ENCODE results near the gene CD300E.
"Not testable (repeated sequence)": the region's sequence is repeated elsewhere in the genome, so short reads cannot be mapped to it uniquely, and the experiment has no call there.

Gene CD300E, protein sequence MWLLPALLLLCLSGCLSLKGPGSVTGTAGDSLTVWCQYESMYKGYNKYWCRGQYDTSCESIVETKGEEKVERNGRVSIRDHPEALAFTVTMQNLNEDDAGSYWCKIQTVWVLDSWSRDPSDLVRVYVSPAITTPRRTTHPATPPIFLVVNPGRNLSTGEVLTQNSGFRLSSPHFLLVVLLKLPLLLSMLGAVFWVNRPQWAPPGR

DNA sequence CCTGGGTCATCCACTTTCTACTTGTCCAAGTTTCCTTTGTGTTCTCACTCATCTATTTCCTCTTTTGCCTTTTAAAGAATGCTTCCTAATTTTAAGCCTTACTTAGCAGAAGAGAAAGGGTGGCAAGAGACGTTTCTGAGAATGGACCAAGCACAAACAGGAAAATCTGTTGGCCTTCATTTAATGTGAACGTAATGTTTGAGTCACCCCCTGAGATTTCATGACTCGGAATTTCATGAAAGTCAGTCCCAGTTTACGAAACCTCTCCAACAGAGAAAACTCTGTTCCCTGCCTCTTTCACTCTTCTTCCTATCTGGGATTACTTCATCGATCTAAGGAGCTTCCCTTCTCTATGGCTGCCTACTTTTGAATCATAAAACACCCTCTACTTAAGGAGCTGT is at the start of gene CD300E:
Gene CD300E (minus strand): TSS at position 46 of the 401 bp plus-strand sequence. CDS start 117 bp downstream, outside the sequence.
- no peak for DNase-seq

DNA sequence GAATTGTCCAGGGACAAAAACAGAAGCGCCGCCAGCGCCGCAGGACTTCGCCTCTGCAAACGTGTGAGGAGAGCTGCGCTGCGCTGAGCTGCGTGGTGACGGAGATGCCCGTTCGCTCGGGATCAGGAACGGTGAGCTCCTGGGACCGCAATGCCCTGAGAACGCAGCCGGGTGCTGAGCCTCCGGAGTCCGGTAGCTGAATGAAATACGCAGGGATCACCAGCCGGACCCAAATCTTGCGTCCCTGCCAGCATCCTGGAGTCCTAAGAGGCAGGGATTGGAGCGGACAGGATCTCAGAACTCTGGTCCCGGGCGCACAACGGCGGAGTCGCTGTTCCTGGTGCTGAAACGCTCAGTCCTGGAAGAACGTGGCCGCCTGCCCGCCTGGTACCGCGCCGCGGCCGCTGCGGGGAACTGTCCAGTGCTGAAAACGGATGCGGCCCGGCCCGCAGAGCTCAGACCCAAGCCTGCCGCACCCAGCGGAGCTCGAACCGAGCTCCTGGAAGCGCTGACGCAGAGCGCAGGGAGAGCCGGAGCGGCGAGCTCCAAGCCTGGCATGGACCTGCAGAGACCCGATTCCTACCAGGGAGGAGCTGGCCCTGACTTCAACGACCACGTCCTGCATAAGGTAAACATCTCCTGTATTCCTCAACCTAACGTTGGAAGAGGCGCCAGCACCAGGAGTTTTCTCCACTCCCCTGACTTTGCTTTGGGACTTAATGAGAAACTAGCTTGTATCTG is 47.7 kb upstream of the CD300E start:
- peak; percentile 79 to 82 for DNase-seq

DNA sequence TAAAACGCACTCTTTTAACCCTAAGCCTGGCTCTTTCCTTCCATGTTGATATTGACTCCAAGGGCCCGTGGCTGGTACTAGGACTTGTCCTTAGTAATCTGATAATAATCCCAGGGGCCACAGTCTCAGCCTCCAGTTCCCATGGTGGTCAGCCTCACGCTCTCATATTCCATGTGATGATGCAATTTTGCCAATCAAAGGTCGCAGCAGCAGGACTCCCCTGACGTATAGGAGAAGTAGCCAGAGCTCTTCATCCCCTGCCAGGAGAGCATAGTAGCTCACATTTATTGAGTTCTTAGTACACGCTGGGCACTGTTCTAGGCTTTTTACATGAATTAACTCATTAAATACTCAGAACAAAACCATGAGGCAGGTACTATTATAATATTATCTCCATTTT is 46.8 kb upstream of the CD300E start:
- no peak for DNase-seq

DNA sequence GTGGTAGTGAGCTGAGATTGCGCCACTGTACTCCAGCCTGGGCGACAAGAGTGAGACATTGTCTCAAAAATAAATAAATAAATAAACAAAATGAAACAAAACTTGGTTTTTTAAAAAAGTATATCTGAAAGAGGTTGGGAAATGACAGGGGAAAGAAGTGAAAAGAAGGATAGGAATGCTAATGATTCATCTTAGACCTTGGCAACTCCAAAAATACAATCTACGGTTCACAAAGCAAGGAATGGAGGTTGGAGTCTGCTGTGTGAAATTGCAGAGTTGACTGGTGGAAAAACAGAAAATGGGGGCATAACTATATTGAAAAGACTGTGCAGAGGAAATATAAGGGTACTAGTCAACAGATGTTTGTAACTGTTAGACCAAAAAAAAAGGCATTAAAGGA is 40.0 kb upstream of the CD300E start:
- DNase-seq: no peak

DNA sequence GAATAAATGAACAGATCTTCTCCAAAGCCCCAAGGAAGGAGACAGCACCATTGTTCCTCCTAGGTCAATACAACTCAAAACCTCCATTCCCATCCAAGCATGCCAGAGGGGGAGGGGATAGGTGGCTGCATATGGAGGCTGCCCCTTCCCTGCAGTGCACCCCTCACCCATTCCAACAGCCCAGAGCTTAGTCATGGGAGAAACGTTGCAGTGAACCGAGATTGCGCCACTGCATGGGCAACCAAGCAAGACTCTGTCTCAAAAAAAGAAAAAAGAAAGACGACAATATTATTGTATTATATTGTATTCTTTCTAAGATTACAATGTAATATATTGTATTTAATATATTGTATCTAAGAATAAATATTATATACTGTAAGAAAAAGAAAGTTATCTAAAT is 36.4 kb upstream of the CD300E start:
- DNase-seq: no peak

DNA sequence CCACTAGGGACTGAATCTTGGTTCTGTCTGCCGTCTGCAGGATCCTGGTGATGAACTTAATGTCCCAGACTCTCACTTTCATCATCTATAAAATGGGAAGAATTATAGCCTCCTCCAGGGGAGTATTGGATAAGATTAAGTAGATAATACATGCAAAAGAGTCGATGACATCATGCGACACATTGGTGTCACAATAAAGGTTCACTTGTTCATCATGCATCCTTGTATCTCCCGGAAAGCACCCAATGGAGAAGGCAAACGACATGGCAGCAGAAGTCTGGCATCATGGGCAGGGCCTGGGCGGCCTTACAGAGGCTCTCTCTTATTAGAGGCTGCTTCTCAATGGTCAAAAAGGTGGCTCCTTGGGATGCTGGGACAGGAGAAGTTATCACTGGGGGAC is 35.1 kb upstream of the CD300E start:
- DNase-seq: no peak

DNA sequence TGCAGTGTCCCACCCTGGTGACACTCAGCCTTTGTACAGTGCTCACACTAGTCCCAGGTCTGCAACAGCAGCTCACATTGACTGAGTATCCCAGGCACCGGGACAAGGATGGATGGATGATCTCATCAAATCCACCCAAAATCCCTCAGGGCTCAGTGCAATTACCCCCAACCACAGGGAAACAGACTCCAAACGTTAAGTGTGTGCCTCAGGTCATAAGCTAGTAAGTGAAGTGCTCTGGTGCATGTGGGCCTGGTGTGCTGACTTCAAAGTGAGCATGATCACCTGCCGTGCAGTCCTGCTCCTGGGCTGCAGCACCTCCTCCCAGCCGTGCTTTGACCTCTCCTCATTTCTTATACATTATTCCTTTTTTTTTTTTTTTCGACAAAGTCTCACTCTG is 31.2 kb upstream of the CD300E start:
- no peak for DNase-seq

DNA sequence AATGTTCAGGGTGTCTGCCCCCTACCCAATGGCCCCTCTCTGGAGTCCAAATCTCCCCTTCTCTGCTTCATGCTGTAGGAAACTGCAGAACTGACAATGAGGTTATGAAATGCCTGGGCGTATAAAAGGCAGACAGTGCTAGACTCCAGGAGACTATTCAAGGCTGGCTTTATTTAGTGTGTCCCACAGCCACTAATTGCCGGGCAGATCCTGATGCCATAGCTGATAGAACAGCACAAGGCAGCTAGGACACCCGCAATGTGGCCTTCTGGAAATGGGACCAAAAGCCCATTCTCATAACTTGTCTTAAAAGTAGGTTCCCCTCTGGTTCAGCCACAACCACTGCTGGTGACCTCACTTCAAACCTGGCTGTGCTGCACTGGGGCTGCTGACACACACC is 28.5 kb upstream of the CD300E start:
- no peak for DNase-seq

DNA sequence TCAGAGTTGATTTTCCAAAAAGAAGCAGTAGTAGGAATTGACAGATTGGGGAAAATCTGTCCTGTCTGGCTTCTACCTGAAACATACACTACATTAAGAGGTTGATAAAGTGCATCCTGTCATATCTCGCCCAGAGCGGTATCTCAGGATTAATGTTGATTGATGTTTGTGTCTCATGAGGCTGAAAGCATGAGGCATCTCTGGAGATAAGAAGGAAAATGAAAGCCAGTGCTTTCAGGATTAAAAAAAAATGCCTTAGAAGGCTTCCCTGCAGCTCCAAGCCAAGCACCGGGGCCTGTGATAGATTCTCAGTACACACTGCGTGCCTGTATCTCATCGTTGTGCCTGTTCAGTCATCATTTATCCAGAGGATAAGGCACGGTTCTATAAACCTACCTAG is 26.4 kb upstream of the CD300E start:
- no peak for DNase-seq

DNA sequence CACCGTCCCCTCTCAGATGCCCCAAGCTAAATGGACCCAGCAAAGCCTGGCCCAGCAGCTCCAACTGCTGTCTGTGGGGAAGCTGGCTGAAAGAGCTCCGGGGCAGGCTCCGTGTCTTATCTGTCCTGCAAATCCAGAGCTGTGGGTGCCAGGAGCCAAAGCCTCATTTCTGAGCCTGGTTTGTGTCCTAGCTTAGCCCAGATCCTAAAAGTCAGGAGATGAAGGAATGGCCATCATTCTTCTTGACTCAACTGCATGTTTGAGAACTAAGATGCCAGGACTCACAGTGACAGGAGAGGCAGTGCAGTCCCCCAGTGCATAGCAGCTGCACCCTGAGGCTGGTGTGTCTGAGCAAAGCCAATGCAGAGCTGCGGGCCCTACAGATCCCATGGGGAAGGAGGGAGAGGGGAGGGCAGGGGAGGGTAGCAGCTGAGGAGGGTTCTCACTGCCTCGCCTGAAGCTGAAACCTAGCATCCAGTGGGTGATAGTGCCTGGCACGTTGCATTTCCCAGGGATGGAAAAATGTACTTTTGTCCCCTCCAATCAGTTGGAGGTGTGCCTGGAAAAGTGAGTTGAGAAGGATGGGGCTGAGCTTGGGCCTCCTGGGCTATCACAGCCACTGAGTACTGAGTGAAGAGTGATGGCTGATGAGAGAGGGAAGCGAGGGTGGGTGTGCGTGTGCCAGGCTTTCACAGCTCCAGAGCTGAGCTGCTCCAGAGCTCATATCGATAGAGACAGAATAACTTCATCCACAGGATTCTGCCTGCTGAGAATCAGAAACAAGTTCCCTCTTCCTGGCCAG is 24.5 kb upstream of the CD300E start:
- DNase-seq: no peak

DNA sequence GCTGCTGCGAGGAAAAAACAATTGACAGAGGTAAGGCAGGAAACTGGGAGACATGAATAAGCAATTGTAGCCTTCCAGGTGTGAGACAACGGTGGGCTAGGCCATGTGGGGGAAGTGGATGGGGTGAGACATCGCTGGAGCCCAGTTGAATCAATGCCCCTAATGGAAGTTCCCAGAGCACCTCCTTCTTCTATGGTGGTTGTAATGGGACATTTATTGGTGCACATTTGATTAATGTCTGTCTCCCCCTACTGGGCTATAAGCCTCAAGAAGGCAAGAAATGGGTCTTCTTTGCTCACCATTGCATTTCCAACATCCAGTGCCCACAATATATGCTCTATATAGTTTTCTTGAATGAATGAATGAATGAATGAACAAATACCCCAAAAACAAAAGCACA is 22.7 kb upstream of the CD300E start:
- no peak for DNase-seq

DNA sequence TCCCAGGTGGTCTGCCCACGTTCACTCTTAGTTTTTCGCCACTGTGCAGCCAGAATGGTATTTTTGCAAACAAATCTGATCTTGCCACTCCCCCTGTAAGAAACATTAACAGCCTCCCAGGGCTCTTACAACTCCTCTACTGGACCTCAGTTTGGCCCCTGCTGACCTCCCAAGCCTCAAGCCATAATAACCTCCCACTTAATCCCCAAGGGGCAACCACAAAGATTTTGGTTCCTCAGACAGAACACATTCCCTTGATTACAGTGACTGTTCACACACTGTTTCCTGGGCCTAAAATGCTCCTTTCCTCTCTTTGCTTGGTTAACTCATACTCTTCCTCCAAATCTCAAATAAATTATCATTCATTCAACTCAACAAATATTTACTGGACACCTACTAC is 21.5 kb upstream of the CD300E start:
- no peak for DNase-seq

DNA sequence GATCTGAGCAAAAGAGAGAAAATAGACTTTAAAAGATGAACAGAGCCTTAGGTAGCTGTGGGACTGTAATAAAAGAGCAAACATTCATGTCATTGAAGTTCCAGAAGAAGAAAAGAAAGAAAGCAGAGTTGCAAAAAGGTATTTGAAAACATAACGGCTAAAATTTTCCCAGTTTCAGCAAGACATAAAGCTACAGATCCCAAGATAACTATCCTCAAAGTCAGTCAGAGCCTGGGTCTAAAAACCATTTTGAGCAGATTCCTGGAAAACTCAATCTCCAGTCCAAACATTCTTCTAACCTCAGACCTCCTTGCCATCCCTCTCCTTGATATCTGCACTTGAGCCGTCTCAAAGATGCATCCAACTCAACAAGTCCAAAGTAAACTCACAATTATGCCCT is 20.9 kb upstream of the CD300E start:
- no peak for DNase-seq

DNA sequence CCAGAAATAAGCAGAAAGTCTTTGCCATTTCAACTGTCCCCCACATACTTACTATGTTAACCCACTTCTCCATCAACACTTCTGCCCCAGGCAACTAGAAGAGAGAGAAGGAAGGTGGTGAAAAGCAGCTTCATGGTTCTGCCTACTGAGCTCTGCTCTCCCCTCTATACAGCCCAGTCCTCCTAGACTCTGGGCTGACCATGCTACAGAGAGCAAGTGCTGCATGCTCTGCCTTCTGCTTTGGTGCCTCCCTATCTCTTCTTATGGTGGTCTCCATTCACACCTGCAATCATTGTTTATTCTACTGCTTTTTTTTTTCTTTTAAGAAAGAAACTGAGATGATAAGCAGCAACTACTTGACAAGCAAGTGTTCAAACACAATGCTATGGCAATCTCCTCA is 20.3 kb upstream of the CD300E start:
- DNase-seq: no peak

DNA sequence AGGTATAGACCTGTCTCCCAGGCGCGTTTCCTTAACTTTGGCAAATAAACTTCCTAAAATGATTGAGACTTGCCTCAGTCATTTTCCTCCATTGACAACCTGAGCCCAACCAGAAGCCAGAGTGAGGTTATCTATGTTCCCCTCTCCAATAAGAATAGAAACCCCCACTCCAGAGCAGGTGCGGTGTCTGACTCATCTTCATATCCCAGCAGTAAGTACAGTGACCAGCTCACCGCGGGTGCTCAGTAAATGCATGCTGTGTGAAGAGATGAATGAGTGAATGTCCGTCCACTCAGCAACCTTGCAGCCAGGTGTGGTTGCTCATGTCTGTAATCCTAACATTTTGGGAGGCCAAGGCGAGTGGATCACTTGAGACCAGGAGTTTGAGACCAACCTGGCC is 19.5 kb upstream of the CD300E start:
- DNase-seq: no peak

DNA sequence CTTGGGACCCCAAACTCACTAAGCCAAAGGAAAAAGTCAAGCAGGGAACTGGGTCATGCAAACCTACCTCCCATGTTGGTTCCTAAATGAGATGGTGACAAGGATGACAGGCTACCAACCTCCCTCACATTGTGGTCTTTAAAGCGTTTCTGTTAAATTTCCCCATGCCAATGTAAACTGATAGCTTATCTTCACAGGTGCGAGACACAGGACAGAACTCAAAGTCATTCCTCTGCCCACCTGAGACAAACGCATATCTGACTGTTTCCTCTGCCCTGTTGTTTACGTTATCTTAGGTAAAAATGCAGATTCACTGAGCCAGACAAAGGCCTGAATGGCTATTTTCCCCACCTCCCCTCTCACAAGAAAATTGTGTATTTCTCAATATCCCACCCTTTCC is 19.0 kb upstream of the CD300E start:
- no peak for DNase-seq

DNA sequence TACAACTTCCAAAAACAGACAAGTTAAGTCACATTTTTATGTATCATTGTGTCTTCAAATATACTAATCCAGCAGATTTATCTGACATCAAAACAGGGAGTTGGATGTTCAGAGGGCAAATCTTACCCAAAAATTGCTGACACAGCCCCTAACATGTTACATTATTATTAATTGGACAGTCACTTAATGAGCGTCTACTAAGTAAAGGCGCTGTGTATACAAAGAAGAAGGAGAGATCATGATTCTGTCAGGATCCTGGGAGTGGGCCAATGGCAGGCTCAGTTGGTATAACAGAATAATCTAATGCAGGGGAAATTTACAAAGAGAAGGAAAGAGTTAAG is 18.4 kb upstream of the CD300E start:
- no peak for DNase-seq

DNA sequence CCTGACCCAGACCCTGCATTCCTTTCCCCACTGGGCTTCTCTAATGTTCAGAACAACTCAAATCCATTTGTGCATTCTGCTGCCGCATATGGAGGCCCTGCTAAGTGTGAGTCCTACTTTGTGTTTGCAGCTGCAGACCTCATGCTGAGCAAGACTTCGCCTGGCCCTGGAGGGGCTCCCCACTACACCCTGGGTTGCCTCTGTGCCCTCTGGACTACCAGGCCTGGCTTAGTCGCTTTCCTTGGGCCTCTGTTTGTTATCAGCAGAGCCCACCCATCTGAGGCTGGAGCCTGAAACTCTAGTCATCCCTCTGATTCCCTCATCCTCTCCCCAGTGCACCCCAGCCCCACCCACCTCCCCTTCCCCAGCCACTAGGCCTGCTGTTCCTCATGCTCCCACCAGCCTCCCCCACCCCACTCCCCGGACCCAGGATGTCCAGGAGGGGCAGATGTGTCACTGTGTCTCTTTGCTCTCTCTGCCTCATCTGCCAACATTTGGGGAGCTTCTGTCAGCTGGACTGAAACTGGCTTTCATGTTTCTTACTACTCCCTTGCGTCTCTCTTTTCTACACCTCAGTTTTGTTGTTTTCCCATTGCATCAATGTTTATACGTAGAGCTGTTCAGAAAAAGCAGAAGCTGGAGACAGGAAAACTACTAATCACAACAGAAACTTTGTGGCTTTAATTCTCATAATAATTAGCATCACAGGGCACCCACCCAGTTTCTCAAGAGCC is 17.9 kb upstream of the CD300E start:
- no peak for DNase-seq

DNA sequence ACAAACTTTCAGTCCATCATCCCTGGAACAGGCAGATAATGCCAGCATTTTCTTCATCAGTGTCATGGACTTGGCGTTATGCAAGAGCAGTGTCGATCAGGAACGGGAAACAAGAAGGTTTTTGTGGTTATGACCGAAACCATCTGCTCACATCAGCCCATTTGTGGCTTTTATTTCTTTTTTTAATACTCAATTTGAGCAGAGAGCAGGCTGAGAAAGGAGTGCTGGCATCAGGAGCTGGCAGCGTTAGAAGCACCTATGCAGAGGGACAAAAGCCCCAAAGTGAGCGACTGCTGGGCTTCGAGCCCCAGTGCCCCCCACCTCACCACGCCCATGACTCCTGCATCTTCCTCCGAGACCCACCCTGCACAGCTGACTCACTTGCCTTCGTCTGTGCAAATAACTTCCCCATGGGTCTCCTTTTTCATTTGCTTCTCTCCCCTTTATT is 16.2 kb upstream of the CD300E start:
- DNase-seq: peak in 1 of 2 experiments; percentile 5

DNA sequence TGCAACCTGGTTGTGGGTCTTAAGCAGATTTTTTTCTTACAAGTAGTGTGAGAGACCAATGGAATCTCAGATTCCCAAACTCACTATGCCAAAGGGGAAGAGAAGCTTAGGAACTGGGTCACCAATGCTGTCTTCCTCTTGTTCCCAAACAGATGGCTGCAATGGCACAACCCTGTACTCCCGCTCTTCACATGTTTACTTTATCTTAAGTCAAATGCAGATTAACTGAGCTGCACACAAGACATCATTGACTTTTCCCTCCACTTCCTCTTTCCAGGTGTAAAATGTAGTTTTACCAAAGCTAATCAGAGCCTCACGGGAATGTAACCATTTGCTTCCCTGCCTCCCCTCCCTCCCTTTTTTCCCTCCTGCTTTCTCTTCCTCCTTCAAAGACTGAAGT is 14.4 kb upstream of the CD300E start:
- no peak for DNase-seq

DNA sequence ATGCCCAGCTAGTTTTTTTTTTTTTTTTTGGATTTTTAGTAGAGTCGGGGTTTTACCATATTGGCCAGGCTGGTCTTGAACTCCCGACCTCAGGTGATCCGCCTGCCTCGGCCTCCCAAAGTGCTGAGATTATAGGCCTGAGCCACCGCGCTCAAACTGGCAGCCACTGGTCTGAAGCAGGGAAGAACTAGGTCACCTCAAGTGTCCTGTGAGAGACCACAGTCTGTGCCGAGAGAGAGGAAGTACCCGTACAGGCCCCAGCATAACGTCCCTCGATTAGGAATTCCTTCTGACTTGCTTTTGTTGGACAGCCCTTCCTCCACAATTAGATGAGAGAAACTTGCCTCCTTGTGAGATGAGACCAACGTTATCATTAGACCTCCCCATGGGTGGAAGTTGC is 13.7 kb upstream of the CD300E start:
- DNase-seq: no peak

DNA sequence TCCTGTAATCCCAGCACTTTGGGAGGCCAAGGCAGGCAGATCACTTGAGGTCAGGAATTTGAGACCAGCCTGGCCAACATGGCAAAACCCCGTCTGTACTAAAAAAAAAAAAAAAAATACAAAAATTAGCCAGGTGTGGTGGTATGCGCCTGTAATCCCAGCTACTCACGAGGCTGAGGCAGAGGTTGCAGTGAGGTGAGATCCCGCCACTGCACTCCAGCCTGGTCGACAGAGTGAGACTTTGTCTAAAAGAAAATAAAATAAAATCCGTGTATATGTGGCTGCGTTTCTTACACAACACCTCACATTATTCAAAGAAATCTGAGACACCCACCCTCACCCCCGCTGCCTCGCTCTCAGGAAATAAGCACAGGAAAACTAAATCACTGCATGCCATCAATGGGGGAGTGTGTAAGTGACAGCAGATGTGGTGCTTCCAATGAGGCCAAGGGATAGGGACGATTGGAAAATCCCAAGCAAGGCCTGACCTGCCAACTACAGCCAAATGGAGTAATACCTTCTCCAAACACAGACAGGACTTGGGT is 13.1 kb upstream of the CD300E start:
- not testable (repeated sequence) for DNase-seq

DNA sequence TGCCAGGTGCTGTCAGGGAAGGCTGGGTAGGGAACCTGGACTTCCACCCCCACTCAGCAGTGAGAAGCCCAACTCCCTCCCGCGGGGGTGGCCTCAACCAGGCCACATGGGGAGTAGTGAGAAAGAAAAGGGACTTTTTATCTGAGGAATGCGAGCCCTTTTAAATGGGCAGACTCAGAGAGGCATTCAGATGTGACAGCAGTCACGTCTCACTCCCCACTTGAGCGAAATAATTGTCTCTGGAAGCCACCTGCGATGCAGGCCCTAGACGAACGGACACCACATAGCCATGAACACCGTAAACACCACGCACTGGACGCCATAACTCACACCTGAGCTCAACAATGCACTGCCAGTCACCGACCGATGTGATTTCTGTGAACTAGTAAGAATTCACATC is 11.9 kb upstream of the CD300E start:
- no peak for DNase-seq

All from activated CD4-positive, alpha-beta T cell treated with anti-CD3 and anti-CD28 coated beads, Interleukin-2, amount 50 U/mL, for 48 hours (primary cell).